Measurements from ENCODE around the gene CILP2.

DNA sequence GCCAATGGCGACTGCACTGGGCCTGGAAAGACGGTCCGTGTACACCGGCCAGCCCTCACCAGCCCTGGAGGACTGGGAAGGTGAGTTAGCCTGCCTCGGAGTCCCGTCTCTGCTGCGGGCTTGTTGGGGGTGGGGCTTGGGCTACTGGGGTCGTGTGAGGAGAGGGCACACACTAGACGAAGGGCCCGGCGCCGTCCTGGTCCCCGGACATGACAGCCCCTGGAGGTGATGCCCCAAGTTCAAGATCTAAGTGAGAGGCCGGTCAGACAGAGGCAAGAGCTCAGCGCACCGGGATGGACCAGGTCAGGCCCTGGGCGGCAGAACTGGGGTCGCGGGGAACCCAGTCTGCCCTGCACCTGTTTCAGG is 1.6 kb downstream of the CILP2 start:
- TF ChIP-seq ZNF558 (tag by site-specific recombination; IDR thresholded peaks at IDR 0.05) = no peak
- TF ChIP-seq, protein P1, sequence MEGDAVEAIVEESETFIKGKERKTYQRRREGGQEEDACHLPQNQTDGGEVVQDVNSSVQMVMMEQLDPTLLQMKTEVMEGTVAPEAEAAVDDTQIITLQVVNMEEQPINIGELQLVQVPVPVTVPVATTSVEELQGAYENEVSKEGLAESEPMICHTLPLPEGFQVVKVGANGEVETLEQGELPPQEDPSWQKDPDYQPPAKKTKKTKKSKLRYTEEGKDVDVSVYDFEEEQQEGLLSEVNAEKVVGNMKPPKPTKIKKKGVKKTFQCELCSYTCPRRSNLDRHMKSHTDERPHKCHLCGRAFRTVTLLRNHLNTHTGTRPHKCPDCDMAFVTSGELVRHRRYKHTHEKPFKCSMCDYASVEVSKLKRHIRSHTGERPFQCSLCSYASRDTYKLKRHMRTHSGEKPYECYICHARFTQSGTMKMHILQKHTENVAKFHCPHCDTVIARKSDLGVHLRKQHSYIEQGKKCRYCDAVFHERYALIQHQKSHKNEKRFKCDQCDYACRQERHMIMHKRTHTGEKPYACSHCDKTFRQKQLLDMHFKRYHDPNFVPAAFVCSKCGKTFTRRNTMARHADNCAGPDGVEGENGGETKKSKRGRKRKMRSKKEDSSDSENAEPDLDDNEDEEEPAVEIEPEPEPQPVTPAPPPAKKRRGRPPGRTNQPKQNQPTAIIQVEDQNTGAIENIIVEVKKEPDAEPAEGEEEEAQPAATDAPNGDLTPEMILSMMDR (tag by site-specific recombination; IDR thresholded peaks at IDR 0.05) = no peak
- TF ChIP-seq ZNF658 (tag by site-specific recombination; IDR thresholded peaks at IDR 0.05) = no peak
- TF ChIP-seq, protein P2, sequence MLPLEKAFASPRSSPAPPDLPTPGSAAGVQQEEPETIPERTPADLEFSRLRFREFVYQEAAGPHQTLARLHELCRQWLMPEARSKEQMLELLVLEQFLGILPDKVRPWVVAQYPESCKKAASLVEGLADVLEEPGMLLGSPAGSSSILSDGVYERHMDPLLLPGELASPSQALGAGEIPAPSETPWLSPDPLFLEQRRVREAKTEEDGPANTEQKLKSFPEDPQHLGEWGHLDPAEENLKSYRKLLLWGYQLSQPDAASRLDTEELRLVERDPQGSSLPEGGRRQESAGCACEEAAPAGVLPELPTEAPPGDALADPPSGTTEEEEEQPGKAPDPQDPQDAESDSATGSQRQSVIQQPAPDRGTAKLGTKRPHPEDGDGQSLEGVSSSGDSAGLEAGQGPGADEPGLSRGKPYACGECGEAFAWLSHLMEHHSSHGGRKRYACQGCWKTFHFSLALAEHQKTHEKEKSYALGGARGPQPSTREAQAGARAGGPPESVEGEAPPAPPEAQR (tag by site-specific recombination; IDR thresholded peaks at IDR 0.05) = no peak
- TF ChIP-seq ZBTB7A (tag by site-specific recombination; IDR thresholded peaks at IDR 0.05; ENCODE audit: low read depth) = no peak
- TF ChIP-seq KLF10 (tag by site-specific recombination; IDR thresholded peaks at IDR 0.05) = no peak
- TF ChIP-seq, protein P3, sequence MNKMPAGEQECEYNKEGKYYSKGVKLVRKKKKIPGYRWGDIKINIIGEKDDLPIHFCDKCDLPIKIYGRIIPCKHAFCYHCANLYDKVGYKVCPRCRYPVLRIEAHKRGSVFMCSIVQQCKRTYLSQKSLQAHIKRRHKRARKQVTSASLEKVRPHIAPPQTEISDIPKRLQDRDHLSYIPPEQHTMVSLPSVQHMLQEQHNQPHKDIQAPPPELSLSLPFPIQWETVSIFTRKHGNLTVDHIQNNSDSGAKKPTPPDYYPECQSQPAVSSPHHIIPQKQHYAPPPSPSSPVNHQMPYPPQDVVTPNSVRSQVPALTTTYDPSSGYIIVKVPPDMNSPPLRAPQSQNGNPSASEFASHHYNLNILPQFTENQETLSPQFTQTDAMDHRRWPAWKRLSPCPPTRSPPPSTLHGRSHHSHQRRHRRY (tag by site-specific recombination; IDR thresholded peaks at IDR 0.05) = no peak
- TF ChIP-seq, protein P4, sequence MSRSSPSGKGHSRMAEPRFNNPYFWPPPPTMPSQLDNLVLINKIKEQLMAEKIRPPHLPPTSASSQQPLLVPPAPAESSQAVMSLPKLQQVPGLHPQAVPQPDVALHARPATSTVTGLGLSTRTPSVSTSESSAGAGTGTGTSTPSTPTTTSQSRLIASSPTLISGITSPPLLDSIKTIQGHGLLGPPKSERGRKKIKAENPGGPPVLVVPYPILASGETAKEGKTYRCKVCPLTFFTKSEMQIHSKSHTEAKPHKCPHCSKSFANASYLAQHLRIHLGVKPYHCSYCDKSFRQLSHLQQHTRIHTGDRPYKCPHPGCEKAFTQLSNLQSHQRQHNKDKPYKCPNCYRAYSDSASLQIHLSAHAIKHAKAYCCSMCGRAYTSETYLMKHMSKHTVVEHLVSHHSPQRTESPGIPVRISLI (tag by site-specific recombination; IDR thresholded peaks at IDR 0.05) = no peak
- TF ChIP-seq, protein P5, sequence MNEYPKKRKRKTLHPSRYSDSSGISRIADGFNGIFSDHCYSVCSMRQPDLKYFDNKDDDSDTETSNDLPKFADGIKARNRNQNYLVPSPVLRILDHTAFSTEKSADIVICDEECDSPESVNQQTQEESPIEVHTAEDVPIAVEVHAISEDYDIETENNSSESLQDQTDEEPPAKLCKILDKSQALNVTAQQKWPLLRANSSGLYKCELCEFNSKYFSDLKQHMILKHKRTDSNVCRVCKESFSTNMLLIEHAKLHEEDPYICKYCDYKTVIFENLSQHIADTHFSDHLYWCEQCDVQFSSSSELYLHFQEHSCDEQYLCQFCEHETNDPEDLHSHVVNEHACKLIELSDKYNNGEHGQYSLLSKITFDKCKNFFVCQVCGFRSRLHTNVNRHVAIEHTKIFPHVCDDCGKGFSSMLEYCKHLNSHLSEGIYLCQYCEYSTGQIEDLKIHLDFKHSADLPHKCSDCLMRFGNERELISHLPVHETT (tag by site-specific recombination; IDR thresholded peaks at IDR 0.05) = no peak
- TF ChIP-seq, protein P6, sequence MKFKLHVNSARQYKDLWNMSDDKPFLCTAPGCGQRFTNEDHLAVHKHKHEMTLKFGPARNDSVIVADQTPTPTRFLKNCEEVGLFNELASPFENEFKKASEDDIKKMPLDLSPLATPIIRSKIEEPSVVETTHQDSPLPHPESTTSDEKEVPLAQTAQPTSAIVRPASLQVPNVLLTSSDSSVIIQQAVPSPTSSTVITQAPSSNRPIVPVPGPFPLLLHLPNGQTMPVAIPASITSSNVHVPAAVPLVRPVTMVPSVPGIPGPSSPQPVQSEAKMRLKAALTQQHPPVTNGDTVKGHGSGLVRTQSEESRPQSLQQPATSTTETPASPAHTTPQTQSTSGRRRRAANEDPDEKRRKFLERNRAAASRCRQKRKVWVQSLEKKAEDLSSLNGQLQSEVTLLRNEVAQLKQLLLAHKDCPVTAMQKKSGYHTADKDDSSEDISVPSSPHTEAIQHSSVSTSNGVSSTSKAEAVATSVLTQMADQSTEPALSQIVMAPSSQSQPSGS (tag by site-specific recombination; IDR thresholded peaks at IDR 0.05; ENCODE audit: low read depth) = no peak
- no peak for TF ChIP-seq ZNF366 (tag by site-specific recombination; conservative IDR thresholded peaks at IDR 0.05)
- no peak for TF ChIP-seq ZNF610 (tag by site-specific recombination; IDR thresholded peaks at IDR 0.05; ENCODE audit: borderline replicate concordance)
- TF ChIP-seq, protein P7, sequence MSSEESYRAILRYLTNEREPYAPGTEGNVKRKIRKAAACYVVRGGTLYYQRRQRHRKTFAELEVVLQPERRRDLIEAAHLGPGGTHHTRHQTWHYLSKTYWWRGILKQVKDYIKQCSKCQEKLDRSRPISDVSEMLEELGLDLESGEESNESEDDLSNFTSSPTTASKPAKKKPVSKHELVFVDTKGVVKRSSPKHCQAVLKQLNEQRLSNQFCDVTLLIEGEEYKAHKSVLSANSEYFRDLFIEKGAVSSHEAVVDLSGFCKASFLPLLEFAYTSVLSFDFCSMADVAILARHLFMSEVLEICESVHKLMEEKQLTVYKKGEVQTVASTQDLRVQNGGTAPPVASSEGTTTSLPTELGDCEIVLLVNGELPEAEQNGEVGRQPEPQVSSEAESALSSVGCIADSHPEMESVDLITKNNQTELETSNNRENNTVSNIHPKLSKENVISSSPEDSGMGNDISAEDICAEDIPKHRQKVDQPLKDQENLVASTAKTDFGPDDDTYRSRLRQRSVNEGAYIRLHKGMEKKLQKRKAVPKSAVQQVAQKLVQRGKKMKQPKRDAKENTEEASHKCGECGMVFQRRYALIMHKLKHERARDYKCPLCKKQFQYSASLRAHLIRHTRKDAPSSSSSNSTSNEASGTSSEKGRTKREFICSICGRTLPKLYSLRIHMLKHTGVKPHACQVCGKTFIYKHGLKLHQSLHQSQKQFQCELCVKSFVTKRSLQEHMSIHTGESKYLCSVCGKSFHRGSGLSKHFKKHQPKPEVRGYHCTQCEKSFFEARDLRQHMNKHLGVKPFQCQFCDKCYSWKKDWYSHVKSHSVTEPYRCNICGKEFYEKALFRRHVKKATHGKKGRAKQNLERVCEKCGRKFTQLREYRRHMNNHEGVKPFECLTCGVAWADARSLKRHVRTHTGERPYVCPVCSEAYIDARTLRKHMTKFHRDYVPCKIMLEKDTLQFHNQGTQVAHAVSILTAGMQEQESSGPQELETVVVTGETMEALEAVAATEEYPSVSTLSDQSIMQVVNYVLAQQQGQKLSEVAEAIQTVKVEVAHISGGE (tag by site-specific recombination; conservative IDR thresholded peaks at IDR 0.05; ENCODE audit: low read depth) = no peak
